GM18498 (cell line): Measurements from ENCODE around the gene TCERG1L.

ENCODE experiments used
- ATAC-seq: cut with Tn5 transposase; IDR thresholded peaks from one replicate; pipeline ENCODE4 v1.9.1; 2021; ENCODE audit warnings: mild to moderate bottlenecking, moderate library complexity; ENCODE audit not compliant: unreplicated experiment

Gene TCERG1L

DNA sequence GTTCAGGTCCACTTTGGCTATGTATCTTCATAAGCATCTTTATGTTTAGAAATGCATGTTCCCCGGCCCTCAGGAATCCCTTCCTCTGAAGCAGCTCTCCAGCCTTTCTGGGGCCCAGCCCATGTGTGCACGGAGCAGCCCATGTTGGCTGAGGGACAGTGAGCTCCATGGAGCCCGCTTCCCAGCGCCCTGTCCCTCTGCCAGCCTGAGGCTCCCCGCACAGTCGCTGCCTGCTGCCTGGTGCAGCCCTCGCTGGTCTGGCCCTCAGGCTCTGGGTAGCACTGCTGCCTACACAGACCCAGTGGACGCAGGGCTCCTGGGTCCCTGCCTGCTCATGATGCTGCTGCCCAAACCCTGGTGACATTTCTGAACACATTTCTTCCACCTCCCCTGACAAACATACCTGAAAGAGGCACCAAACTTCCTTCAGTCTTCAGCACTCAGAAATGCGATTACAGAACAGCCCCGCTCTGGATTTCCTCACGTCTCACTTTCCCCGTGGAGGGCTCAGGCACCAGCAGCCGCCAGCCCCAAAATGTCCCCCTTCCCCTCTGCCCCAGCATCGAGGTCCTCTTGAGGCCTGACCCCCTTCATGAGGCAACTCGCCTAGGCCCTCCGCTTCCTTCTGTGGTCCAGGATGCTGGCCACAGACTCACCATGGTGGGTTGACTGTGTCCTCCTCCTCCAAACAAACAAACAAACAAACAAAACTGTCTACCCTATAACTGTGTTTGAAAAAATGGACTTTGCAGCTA, 5.0 kb upstream of the TCERG1L start:
- no peak for ATAC-seq

DNA sequence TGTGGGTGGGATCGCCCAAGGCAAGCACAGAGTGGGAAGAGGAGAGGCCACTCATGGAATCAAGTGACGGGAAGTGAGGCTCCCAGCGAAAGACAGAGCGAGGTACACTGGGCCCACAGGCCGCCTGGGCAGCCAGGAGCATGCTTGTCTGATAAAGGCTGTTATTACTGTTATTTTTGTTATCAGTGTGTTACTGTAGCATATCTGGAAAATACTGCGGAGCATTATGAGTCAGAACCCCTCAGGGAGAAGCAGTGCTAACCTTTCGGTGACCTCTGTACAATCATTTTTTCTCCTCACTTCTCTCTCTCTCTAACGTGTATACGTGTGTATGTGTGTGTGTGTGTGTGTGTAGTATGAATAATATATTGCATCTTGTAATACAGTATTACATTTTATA, 3.8 kb upstream of the TCERG1L start:
- no peak for ATAC-seq

DNA sequence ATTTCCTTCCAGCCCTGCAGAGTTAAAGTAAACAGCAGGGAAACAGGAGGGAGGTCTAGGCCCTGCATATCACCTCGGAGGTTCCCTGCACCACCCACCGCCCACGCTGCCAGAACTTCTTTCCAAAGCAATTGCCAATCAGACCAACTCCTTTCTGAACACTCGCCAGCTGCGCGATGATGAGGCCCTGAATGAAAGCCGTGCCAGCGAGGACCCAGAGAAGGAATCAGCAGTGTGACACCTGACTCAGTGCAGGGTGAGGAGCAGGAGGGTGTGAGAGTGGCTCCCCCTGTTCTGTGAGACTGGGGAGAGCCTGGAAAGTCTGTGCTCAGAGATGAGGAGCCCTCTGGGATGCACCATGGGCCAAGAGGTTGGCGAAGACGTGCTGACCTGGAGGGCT, 3.3 kb upstream of the TCERG1L start:
- ATAC-seq = no peak

DNA sequence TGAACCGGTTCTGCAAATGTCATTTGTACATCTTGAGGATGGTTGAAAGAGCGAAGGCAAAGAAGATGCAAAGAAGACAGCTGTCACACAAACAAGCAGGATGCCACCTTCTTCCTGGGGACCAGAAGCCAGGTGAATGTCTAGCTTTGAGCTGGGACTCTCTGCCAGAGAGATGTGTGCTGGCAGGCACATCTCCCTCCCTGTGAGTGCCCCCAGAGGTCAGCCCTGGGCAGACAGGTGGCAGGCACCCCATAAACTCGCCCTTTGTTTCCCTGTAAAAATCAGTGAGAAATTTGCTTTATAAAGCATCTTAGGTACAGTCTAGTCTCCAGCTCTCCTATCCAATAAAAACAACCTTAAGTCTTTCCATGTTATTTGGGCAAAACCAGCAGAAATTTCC, 2.6 kb upstream of the TCERG1L start:
- ATAC-seq = no peak

DNA sequence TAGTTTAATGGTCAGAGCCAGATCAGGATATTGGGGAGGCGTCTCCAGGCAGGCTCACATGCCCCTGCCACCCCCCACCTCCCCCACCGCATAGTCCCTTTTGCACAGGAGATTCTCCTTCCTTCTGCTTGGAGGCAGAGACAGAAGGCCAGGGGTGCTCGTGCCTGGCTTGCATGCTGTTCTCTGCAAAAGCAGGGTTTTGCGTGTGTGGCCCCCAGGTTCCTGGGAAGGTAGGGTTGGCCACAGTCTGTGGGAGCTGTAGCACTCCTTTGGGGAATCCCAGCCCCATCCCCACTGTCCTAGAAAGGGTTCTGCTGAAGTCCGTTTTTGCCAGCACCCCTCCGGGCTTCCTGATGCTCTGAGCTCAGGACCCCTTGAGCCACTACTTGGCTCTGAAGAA, 1.9 kb upstream of the TCERG1L start:
- no peak for ATAC-seq

DNA sequence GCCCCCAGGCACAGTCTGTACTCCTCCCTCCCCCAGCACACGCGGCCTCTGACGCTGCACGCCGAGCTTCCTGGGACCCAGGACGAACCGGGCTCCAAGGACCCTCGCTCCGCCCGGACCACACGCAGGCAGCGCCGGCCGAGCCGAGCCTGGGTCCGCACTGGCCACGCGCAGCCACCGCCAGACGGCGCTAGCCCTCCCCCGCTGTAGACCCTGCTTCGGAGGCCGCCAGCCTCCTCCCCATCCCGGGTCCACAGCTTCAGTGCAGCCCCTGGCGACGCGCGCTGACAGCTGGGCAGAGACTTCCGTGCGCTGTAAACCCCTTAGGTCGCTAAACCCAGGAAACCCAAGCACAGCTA, 936 bp upstream of the TCERG1L start:
- ATAC-seq = no peak

DNA sequence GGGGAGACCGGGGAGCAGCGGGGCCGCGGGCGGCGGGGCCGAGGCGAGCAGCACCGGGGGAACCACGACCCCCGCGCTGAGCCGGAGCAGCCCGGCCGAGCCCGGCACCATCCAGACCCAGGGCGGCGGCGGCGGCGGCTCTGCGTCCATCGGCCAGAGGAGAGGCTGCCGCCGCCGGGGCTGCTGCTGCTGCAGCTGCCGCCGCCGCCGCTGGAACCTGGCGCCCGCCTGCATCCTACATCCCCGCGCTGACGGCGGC, 190 bp downstream of the TCERG1L start:
- ATAC-seq = no peak

DNA sequence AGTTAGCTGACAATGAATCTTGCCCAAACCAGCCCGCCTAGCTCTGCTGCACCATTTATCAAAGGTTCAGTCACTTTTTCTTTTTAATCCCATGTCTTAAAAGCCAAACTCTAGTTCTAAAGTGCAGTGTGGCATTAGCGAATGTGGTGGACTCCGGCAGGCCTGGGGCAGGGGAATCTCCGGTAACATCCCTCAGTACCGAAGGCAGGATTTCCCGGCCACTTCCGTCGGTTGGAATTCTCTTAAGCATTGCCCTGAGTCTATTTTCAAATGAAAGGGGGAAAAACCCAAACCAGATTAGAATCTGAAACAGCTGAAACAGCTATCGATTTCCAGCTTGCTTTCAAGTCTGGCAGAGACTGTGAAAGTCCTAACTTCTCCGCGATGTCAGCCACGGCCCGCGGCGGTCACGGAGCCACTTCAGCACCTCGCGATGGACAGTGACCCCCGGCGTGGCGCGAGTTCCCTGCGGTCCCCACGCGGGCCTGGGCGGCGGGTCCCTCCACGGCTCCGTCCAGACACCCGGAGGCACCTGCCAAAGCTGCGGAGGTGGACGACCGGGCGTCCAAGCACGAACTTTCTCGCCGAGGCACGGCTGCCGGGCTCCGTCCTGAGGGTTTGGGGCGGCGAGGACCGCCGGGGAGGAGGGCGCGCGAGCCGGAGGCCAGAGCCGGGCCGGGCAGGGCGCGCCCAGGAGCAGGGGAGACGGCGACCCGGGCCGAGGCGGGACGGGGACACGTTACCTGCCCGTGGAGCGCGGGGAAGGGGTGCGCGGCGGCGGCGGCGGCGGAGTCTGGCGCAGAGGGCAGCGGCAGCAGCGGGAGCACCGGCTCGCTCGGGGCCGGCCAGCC, 745 bp downstream of the TCERG1L start:
- ATAC-seq = no peak

DNA sequence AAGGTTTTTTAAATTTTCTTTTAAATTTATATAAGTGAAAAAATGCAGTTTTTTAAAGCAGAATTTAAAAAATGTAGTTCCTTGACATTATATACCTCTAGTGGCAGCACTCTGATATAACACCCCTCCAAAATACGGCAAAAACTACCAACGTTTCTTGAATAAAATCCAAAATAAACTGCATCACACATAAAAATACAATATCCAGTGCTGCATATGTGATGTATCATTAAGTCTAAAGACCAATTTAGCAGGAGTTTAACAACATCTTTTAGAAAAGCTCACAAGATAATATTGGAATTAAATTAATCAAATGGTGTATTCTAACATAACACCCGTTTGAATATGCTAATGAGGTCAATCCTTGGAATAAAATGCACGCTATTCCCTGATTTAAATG, 1.4 kb downstream of the TCERG1L start:
- ATAC-seq = no peak

DNA sequence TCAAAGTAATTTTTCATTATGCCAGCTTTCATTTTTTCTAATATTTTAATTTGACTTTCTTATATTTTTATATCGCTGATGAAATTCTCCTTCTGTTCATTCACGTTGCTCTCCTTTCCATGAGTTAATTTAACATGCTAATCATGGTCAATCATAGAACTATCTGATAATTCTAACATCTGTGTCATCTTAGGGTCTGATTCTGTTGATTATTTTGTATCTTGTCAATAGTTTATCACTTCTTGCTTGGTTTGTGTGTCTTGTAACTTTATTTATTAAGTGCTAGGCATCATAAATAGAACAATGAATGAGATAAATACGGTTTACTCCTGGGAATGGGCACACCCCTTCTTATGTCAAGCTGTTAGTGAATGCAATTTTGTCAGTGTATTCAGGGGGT, 11.0 kb downstream of the TCERG1L start:
- no peak for ATAC-seq

DNA sequence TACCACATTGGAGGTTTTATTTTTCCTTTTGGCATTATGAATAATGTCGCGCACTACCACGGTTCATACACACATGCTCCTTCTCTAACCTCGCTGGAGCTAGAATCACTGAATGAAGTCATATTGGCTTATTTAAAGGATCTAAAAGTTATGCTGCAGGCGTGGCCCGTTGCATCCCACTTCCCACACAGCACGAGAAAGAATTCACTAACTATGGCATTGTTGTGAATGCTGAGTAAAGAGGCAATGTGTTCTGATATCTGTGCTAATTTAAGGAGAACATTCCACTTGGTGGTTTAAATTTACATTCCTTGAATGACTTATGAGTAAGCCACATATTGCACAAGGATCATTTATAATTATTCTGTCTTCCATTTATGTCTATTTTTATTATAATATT, 20.7 kb downstream of the TCERG1L start:
- no peak for ATAC-seq

DNA sequence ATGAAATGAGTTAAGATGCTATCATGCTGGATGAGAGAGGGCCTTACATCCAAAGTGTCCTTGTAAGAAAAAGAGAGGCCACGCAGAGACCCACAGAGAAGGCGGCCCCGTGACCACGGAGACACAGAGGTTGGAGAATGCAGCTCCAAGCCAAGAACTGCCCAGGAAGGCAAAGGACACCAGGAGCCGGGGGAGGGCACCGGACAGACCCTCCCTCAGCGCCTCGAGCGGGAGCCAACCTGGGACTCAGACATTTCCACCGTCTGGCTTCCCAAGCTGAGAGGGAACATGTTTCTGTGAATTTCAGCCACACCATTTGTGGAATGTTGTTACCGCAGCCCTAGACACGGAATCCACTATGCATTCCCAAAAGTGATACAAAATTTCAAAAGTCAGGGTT, 22.9 kb downstream of the TCERG1L start:
- no peak for ATAC-seq

DNA sequence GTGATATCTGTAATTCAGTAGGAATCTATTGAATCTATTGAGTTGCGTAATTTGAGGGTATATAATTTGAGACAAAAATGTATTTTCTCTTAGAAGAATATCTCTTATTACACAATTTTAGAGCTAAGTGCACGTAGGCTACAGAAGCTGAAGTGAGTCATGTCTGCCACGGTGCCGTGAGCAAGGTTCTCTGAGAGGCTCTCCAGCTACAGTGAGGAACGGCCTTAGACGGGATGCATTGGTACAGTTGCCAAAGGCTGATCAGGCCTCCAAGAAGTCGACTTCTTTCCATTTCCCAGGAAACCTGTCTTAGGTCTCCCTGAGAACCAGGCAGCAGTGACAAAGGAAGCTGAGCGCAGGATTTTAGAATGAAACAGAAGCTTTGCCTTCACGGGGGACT, 28.6 kb downstream of the TCERG1L start:
- ATAC-seq = no peak

DNA sequence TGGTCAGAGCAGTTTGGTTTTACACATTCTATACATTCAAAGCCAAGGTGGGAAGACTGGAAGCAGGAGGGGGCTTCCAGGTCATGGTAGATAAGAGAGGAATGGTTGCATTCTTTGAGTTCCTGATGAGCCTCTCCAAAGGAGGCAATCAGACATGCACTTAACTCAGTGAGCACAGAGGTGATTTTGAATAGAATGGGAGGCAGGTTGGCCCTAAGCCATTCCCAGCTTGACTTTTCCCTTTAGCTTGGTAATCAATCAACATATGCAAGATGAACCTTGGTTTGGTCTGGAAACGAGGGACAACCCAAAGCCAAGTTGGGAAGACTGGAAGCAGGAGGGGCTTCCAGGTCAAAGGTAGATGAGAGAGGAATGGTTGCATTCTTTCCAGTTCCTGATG, 31.4 kb downstream of the TCERG1L start:
- no peak for ATAC-seq

DNA sequence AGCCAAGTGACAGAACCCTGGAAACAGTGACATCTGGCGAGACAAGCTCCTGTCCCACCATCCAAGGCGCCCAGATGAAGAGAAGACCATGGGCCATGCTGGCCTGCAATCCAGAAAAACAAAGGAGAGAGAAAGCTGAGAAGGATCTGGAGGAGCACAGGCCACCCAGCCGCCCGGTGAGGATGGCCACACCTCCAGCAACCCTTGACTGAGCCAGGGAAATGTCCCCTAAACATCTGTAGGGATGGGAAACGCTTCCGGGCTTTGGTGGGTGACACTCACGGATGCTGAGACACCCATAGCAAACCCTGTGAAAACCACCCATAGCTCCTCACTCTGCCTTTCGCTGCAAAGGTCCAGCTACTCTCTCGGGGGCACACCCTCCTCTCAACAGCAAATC, 32.0 kb downstream of the TCERG1L start:
- no peak for ATAC-seq

DNA sequence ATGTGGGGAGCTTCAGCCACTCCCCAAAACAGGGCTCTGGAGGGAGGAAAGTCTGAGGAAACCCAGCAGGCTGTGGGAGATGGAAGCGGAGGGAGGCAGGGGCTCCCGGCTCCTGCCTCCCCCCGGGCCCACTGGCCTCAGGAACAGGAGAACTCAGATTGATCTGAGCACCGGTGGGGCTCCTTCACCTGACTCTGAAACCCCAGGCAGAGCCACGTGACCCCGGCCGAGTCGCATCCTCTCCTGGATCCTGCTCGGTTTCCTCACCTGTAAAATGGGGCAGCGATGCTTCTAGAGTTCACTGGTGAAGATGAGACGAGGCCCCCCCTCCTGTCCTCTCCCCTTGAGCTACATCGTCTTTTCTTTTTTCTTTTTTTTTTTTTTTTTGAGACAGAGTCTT, 33.6 kb downstream of the TCERG1L start:
- ATAC-seq = no peak

DNA sequence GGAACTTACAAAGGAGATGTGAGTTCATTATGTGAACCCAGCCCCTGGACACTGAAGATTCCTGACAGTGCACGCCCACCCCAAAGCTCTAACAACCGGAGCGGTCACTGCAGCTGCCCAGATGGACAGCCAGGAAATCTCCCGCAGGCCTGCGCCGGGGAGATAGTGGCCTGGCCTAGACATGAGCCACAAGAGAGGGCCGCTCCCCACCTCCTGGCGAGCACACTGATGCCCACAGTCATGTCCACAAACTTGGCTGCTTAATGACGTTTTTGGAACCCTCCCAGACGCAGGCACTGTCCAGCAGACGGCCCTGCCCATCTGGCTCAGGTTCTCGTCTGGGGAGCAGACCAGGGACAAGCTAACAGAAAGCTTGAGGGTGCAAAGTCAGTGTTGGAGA, 34.2 kb downstream of the TCERG1L start:
- ATAC-seq = no peak

DNA sequence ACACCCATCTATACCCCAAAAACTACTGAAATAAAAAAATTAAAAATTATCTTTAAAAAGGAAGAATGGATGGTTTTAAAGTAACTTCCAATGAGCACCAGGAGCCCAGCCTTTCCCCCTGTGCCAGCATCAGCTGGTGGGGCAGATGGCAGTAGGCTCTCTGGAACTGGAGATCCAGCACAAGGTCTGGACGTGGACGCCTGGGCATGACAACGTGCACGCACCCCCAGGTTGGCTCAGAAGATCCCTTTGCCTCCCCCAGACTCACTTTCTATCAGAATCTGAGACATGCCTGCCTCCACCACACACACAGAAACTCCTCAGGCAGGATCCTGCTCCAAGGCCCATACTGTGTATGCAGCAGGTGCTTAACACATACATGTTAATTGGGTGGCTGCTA, 35.8 kb downstream of the TCERG1L start:
- ATAC-seq = no peak

DNA sequence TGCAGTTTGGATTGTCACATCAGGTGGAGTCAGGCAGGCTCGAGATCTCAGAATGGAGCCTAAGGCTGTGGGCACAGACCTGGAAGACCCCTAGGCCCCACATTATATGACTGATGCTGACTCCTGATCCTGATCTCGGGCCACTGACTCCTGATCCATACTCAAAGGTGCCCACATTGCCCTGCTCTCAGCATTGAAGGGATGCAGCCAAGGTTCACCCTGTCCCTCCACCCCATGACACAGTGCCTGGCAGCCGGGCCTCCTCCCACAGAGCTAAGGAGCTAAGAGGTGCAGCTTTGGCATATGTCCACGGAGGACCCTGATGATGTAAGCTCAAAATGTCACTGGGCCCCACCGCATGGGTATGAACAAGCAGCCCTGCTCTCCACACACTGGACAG, 36.6 kb downstream of the TCERG1L start:
- no peak for ATAC-seq

DNA sequence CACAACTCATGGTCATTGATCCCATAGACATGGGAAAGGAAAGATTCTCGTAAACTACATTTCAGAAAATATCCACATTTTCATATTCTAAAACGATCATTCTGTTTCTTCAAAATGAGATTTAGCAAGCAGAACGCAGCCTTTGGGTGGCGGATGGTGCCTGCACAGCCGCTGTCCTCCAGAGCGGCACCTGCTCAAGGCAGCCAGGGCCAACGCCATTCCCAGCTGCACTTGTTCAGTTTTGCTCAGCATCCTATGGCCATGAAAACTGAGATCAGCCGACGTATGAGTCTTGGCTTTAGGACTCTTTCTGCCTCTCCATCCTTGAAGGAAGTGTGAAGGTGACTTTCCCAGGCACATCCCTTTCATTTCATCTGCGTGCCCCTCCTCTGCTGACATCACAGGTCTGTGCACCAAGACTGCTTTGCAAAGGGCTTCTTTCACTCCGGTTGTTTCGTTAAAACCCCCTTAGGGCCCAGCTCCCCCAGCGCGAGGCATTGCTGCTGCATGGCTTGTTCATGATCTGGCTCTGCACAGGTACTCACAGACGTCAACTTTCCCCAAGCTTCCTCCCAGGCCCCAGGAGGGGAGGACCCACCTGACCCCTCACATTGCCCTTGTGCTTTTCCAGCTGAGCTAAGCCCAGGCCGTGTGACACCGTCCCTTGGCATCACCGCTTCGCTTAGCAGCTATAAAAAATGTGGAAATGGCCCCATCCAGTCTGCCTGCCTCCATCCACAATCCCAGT, 37.2 kb downstream of the TCERG1L start:
- ATAC-seq = no peak

DNA sequence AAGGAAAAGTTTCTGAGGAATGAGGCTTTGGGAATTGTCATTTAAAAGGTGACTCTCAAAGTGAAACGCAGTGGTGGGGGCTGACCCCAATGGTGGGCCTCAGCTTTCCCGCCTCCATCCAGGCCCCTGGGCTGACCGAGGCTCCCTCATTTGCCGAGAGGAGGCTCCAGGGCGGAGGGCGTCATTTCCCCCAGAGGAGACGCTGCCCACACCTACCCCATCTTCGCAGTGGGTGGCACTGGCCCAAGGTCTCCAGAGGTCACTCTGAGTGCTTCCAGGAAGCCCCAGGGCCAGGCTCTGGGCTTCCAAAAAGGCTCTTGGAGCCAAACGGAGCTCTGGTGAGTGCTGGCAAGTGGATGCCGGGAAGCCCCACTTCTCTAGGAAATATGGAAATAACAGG, 38.0 kb downstream of the TCERG1L start:
- no peak for ATAC-seq

DNA sequence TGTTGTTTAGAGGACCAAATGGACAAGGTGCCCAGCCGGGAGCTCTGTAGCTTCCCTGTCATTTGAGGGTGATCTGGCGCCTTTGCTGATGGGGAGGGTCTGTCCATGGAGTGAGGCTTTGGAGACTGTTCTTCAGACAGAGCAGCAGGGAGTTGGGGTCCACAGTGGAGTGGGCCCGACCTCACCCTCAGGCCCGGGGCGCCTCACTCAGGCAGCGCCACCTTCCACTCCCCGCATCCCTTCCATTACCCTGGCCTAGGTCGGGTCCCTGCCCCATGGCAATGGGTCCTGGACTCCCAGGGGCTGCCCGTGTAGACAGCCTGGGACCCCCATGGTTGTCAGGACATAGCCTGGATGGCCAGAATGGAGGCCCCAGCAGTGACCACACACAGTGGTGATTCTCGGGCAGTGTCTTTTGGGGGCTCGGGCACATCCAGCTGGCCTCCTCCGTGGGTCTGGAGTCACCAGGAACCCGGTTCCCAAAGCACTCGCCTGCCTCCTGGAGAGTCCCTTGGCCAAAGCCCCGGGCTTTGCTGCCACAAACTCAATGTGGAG, 38.5 kb downstream of the TCERG1L start:
- no peak for ATAC-seq
